ENCODE data around the gene ST6GALNAC6. TPM values are rescaled to one million over a fixed set of nuclear protein-coding genes. Genes with fewer than 3 reads are reported as not detected.

Gene ST6GALNAC6
- total and polyA plus RNA-seq, 2 of the 8 experiments (the other 6 are each of a cell fraction or from before 2014, with no cell fraction given) = 43.7 to 64.4 TPM

DNA sequence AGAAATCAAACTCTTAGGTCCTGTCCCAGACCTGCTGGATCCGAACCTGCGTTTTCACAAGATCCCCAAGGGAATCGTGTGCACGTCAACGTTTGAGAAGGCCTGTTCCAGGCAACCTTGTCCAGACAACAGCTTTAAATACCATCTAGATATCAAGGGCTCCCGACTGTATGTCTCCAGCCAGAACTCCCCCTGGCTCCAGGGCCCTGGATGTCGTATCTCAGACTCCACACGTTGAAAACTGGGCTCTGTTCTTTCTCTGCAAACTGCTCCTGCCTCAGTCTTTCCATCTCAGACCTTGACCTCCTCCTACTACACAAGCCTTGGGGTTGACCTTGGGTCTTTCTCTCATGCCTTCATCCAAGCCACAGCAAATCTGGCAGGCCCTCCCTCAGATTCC lies 39.1 kb downstream of the ST6GALNAC6 start:
- Histone ChIP-seq H4K5ac (ENCODE audit: insufficient read length, low read depth, low read length) (no peak overlapping the region), H4K20me1 (replicated peaks in 1 of 2; ENCODE audit: control insufficient read depth in 1 of 2, insufficient read depth in 2 of 2, low read length in 2 of 2) (no peaks in the 10 kb centered on the region), H2BK15ac (ENCODE audit: low read length) (no peak overlapping the region), H3K14ac (ENCODE audit: insufficient read length) (no peak overlapping the region), H3K4me2 (ENCODE audit: insufficient read depth in 1 of 2, low read depth in 2 of 2, low read length in 2 of 2) (no peak overlapping the region), H3K4me3 (ENCODE audit: extremely low read depth in 1 of 4, insufficient read depth in 2 of 4, low read depth in 3 of 4, low read length in 4 of 4) (no peak overlapping the region), H3K23me2 (ENCODE audit: low read depth, low read length) (no peaks in the 10 kb centered on the region), H3K56ac (replicated peaks; ENCODE audit: insufficient read length, low read depth, low read length) (no peak overlapping the region), H3K36me3 (ENCODE audit: control insufficient read depth in 2 of 4, insufficient read depth in 4 of 4, low read length in 3 of 4) (no peaks in the 10 kb centered on the region), H3K27me3 (replicated peaks in 1 of 4; ENCODE audit: control insufficient read depth in 3 of 4, extremely low read depth in 1 of 4, insufficient read depth in 3 of 4, low read length in 3 of 4) (no peaks in the 10 kb centered on the region), H2BK120ac (replicated peaks; ENCODE audit: low read depth, low read length) (no peak overlapping the region), H2AK5ac (ENCODE audit: low read depth, low read length) (no peak overlapping the region), H2BK12ac (ENCODE audit: low read depth, low read length) (no peak overlapping the region), H2BK5ac (ENCODE audit: low read depth, low read length) (no peak overlapping the region), H2BK20ac (ENCODE audit: low read length) (no peak overlapping the region), H3K27ac (ENCODE audit: low read depth, low read length) (no peak overlapping the region), H4K91ac (replicated peaks; ENCODE audit: insufficient read length, low read length) (no peak overlapping the region), H3K79me1 (ENCODE audit: low read depth, low read length) (no peaks in the 10 kb centered on the region), H3K4ac (replicated peaks; ENCODE audit: insufficient read length, low read depth, low read length) (no peak overlapping the region), H3K9ac (replicated peaks in 1 of 4; ENCODE audit: extremely low read depth in 1 of 4, low read depth in 3 of 4, low read length in 3 of 4) (no peak overlapping the region), H4K8ac (ENCODE audit: extremely low read depth, insufficient read depth, low read length) (no peak overlapping the region), H3K79me2 (ENCODE audit: control insufficient read depth in 1 of 2, insufficient read depth in 2 of 2, low read length in 2 of 2) (no peaks in the 10 kb centered on the region), H3K4me1 (replicated peaks in 1 of 4; ENCODE audit: control insufficient read depth in 3 of 4, insufficient read depth in 4 of 4, low read length in 3 of 4) (no peaks in the 10 kb centered on the region; a peak in 1 of 7 replicates), H2AFZ (ENCODE audit: low read length) (no peak overlapping the region), H3K9me3 (ENCODE audit: insufficient read depth in 2 of 2, low read depth in 1 of 2, low read length in 1 of 2) (no peaks in the 10 kb centered on the region), H3K23ac (ENCODE audit: insufficient read length) (no peak overlapping the region), H3K18ac (ENCODE audit: extremely low read depth, low read length) (no peak overlapping the region)
- POLR2A ChIA-PET (ENCODE audit: partially characterized antibody) = interaction anchor here (1.0 kb wide), 1 partner anchor 40 kb away, joined by 3 read pairs; no protein-coding TSS in a partner anchor
- CTCF ChIA-PET (ENCODE audit: partially characterized antibody) = interaction anchor here (0.6 to 4.5 kb wide), 7 partner anchors 11 to 96 kb away, joined by 3 to 43 read pairs (median 7); no protein-coding TSS in a partner anchor
- DNase-seq (ENCODE audit: low read depth in 1 of 2, low spot score in 2 of 2) = no peak
- no peak for FAIRE-seq
- no peak for TF ChIP-seq TAF7 (optimal IDR thresholded peaks at IDR 0.05; ENCODE audit: borderline replicate concordance, low read depth, low read length)
- no peak for TF ChIP-seq CHD1 (IDR thresholded peaks at IDR 0.05; ENCODE audit: low read depth, low read length)
- TF ChIP-seq, protein P1, sequence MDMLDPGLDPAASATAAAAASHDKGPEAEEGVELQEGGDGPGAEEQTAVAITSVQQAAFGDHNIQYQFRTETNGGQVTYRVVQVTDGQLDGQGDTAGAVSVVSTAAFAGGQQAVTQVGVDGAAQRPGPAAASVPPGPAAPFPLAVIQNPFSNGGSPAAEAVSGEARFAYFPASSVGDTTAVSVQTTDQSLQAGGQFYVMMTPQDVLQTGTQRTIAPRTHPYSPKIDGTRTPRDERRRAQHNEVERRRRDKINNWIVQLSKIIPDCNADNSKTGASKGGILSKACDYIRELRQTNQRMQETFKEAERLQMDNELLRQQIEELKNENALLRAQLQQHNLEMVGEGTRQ (IDR thresholded peaks at IDR 0.05; ENCODE audit: low read length) = no peak
- TF ChIP-seq KDM4A (IDR thresholded peaks at IDR 0.05; ENCODE audit: low read depth, low read length, severe bottlenecking) = no peak
- TF ChIP-seq HDAC6 (IDR thresholded peaks at IDR 0.05; ENCODE audit: low read depth, low read length) = no peak
- TF ChIP-seq POLR2AphosphoS5 (IDR thresholded peaks at IDR 0.05; ENCODE audit: low read depth, low read length) = no peak
- TF ChIP-seq POLR2A (IDR thresholded peaks at IDR 0.05; ENCODE audit: control extremely low read depth in 1 of 2, low read depth in 2 of 2, low read length in 2 of 2) = no peak
- no peak for TF ChIP-seq BRCA1 (IDR thresholded peaks at IDR 0.05; ENCODE audit: low read depth, low read length)
- no peak for TF ChIP-seq EGR1 (IDR thresholded peaks at IDR 0.05; ENCODE audit: borderline replicate concordance, low read depth, low read length)
- TF ChIP-seq, protein P2, sequence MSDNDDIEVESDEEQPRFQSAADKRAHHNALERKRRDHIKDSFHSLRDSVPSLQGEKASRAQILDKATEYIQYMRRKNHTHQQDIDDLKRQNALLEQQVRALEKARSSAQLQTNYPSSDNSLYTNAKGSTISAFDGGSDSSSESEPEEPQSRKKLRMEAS (IDR thresholded peaks at IDR 0.05) = no peak
- no peak for TF ChIP-seq TEAD4 (IDR thresholded peaks at IDR 0.05; ENCODE audit: low read depth, low read length)
- 89% methylated on average over 8 of the region's 8 CpGs; no CpG with 5 or more reads in 1 of the 2 experiments for WGBS, 2 experiments (ENCODE audit: extremely low coverage in 1 of 2, insufficient coverage in 1 of 2, insufficient read length in 1 of 2, insufficient replicate concordance in 2 of 2, low coverage in 1 of 2, low lambda C conversion rate in 2 of 2, missing lambda C conversion rate in 1 of 2)
